Stomach (tissue), 9 donors: Measurements from ENCODE around the gene TRIM17. TPM values are rescaled to one million over a fixed set of nuclear protein-coding genes. Genes with fewer than 3 reads are reported as not detected.

Experiments used
- DNase-seq, 2 donors: peaks; one replicate each; pipeline versions ENCODE4 v3.0.0 to v3.0.0-alpha.2; 2013 to 2019
- H3K27ac ChIP-seq, 5 donors: fragments of 200-600 bp in 4 of 5; sonication (generic) in 4 of 5; one replicate each; pipeline ENCODE4 v1.5.1; 2013 to 2019; ENCODE audit warnings: mild to moderate bottlenecking in 1 of 5, moderate library complexity in 1 of 5
- H3K27me3 ChIP-seq, 3 donors: fragments of 200-600 bp; sonication (generic); one replicate each; pipeline ENCODE4 v1.5.1; 2017 to 2019; ENCODE audit warnings: mixed run types in 1 of 3
- H3K36me3 ChIP-seq, 4 donors: fragments of 200-600 bp; sonication (generic); 1 replicate in 3 of 4; 2 replicates in 1 of 4; pipeline ENCODE4 v1.5.1; 2016 to 2019
- H3K4me1 ChIP-seq, 4 donors: fragments of 200-600 bp; sonication (generic); one replicate each; pipeline ENCODE4 v1.5.1; 2016 to 2019
- H3K4me3 ChIP-seq, 4 donors: fragments of 200-600 bp; sonication (generic) in 3 of 4; one replicate each; pipeline ENCODE4 v1.5.1; 2016 to 2019; ENCODE audit warnings: mild to moderate bottlenecking in 1 of 4
- H3K9me3 ChIP-seq, 4 donors: fragments of 200-600 bp; sonication (generic); one replicate each; pipeline ENCODE4 v1.5.1; 2016 to 2019
- EP300 ChIP-seq: sonication (generic); formaldehyde crosslinking; IDR thresholded peaks from one replicate; pipeline ENCODE4 v1.6.1; 2017; ENCODE audit warnings: antibody characterized with exemption
- POLR2A ChIP-seq, 4 donors: fragments of 450-650 bp; IDR thresholded peaks; one replicate each; pipeline ENCODE4 v1.6.1; 2016; ENCODE audit warnings: antibody characterized with exemption in 4 of 4, control low read depth in 2 of 4, mild to moderate bottlenecking in 1 of 4, moderate library complexity in 1 of 4
- POLR2AphosphoS5 ChIP-seq, 3 donors: sonication (generic); formaldehyde crosslinking; IDR thresholded peaks; one replicate each; pipeline ENCODE4 v1.6.1; 2016; ENCODE audit warnings: antibody characterized with exemption in 3 of 3
- WGBS, 5 donors: extraction: QIAGEN DNeasy Blood & Tissue Kit in 3 of 5; methylation state at CpG; one replicate each; pipeline versions ENCODE4 v1.1.5 to v1.1.7; 2013 to 2018; 5-methylcytosine and 5-hydroxymethylcytosine counted together
- intact Hi-C: fragments of 100-400 bp; cut with DNase I; formaldehyde crosslinking; loops from one replicate; pipeline ENCODE4 v1.15.1; 2023; ENCODE audit warnings: low total_unique reads
- polyA plus RNA-seq, 3 donors: library from polyadenylated mRNA; stranded (reverse); fragments of 200-250 nt; gene quantifications; one replicate each; pipeline ENCODE4 v1.2.3, GENCODE V29; 2013
- total RNA-seq, 5 donors: library from RNA; depleted of rRNA; stranded (reverse); fragments of >200 nt; gene quantifications; one replicate each; pipeline versions ENCODE4 v1.1.0 to v1.2.3, GENCODE V29; 2014 to 2016
- TF ChIP-seq, protein P1 (sequence below), 7 experiments: fragments of 450-650 bp in 4 of 7; fragments of 200-600 bp in 3 of 7; sonication (generic) in 3 of 7; IDR thresholded peaks; one replicate each; pipeline ENCODE4 v1.5.1; 2016 to 2019; ENCODE audit warnings: antibody characterized with exemption in 7 of 7, control low read depth in 2 of 7, mild to moderate bottlenecking in 1 of 7
- donor health status: healthy with polysubstance abuse.
- donor health status: Bipolar disorder and iron deficiency.
- donor health status: healthy.

The TRIM17 gene
- total and polyA plus RNA-seq, 8 donors, result 1.2 to 6.2 (median 1.8) TPM; not detected in 3

DNA sequence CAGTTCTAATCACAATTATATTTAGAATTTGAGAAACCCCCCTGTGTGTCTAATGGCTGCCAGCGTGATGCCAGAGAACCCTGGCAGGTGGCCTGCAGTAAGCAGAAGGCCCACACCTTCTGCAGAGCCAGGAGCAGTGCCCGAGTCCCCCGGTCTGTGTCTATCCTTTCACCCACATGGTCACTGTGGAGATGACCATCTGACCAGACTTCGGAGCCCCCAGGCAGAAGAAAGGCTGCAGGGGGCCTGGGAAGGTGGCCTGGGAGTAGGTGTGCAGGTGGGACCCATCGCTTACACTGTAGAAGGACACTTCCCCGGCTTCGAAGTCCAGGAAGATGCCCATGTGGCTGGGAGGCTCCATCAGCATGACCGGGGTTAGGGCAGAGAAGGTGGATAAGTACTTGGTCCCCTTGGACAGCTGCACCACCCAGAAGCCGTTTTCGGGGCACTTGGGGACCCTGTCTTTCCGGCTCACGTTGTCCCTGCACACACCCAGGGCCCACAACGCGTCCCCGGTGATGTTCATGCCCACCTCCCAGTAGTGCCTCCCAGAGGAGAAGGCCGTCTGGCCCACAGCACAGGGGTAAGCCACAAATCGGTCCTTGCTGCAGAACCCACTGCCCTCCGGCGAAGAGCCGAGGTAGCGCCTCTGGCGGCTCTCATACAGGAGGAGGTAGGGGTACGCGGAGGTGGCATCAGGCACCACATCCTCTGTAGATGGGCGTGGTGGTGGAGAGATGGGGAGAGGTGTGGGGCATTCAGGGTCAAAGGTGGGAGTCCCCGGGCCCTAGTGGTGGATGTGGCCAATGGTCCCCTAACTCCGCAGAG, 8.4 kb downstream of the TRIM17 start:
- no peaks in the 10 kb centered on the region for H3K9me3 ChIP-seq
- H3K36me3 ChIP-seq, result peaks cover 0 to 26% (median 11%) of the 10 kb centered on the region in 4 donors
- H3K27me3 ChIP-seq, result no peaks in the 10 kb centered on the region
- peak overlapping the region in 1 of 4 donors; percentile 79 for H3K4me3 ChIP-seq
- intact Hi-C loops, result no loop called here
- peaks cover 17 to 50% (median 46%) of the 10 kb centered on the region in 4 donors for H3K4me1 ChIP-seq
- 91 to 96% (median 95%) methylated on average over 17 to 27 of the region's 27 CpGs for WGBS, 5 donors
- no peak for TF ChIP-seq EP300
- TF ChIP-seq, protein P1, sequence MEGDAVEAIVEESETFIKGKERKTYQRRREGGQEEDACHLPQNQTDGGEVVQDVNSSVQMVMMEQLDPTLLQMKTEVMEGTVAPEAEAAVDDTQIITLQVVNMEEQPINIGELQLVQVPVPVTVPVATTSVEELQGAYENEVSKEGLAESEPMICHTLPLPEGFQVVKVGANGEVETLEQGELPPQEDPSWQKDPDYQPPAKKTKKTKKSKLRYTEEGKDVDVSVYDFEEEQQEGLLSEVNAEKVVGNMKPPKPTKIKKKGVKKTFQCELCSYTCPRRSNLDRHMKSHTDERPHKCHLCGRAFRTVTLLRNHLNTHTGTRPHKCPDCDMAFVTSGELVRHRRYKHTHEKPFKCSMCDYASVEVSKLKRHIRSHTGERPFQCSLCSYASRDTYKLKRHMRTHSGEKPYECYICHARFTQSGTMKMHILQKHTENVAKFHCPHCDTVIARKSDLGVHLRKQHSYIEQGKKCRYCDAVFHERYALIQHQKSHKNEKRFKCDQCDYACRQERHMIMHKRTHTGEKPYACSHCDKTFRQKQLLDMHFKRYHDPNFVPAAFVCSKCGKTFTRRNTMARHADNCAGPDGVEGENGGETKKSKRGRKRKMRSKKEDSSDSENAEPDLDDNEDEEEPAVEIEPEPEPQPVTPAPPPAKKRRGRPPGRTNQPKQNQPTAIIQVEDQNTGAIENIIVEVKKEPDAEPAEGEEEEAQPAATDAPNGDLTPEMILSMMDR (IDR thresholded peaks at IDR 0.05), result no peak
- TF ChIP-seq POLR2AphosphoS5 (IDR thresholded peaks at IDR 0.05), result no peak
- TF ChIP-seq POLR2A (IDR thresholded peaks at IDR 0.05), result no peak
- peak overlapping the region in 1 of 5 donors; percentile 88 for H3K27ac ChIP-seq
- peak in 1 of 2 donors; percentile 2 for DNase-seq

DNA sequence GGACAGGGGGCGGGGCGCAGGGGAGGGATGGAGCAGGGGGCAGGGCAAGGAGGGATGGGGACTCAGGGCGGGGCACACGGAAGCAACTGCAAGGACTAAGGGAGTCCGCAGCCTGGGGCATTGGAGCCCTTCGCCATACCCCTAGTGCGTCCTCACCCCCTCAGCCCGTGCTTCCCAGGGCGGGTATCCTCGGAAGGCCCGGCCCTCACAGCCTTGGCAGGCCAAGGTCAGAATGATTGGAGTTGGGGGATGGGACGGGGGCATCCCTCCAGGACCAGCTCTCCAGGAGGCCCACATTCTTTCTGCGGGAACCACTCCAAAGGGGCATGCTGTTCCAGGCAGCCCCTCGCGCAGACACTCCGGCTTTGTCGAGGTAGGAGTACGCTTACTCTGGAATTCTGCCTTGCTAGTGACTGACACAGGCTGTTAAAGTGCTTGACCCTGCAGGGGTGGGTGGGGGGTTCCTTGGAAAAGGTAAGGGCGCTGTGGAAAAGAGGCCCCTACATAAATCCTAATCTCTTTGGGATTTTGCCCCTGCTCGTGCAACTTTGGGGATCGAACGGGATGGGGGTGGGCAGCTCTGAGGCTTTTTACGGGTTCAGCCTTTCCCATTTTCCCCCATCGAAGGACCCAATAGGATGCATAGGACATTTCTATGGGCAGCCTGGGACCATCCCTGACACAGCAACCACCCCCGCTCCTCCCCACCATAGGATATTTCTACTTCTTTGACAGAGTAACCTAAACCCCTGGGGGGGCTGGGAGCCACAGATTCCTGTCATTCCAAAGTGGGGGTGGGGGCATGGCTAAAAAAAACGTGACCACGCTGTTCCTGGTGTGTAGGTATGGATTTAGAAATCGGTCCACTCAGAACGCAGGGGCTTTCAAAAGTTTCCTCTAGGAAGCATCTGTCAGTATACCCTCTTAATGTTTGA, 9.3 kb downstream of the TRIM17 start:
- intact Hi-C loops, result no loop called here

DNA sequence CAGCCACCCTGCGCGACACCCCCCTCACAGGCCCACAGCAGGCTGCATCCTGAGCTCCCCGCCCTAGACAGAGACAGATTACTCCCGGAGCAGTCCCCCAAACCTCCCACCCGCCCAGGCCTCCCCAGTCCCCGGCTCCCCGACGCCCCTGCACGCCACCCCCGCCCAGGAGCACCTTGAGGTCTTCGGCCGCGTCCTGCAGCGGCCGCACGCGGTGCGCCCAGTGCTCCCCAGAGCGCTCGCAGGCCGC, 10.8 kb downstream of the TRIM17 start:
- Histone ChIP-seq H3K36me3 (peaks cover 4 to 40% (median 25%) of the 10 kb centered on the region in 4 donors), H3K27ac (peak overlapping the region; percentile 77 to 96 (median 86)), H3K9me3 (no peaks in the 10 kb centered on the region), H3K4me1 (peaks cover 17 to 67% (median 53%) of the 10 kb centered on the region in 4 donors), H3K27me3 (no peaks in the 10 kb centered on the region), H3K4me3 (peak overlapping the region; percentile 65 to 81 (median 78))
- TF ChIP-seq, protein P1 (IDR thresholded peaks at IDR 0.05), result no peak
- no peak for TF ChIP-seq EP300
- no peak for TF ChIP-seq POLR2A (IDR thresholded peaks at IDR 0.05)
- no peak for TF ChIP-seq POLR2AphosphoS5 (IDR thresholded peaks at IDR 0.05)
- DNase-seq, result no peak
- WGBS, 5 donors, result 0 to 3% (median 1%) methylated on average over 11 to 21 of the region's 21 CpGs
- intact Hi-C loops, result no loop called here

More for the DNA sequence above, 9.3 kb downstream of the TRIM17 start:
- H3K9me3 ChIP-seq, result no peaks in the 10 kb centered on the region
- peak overlapping the region; percentile 65 to 81 (median 78) for H3K4me3 ChIP-seq
- H3K36me3 ChIP-seq, result peaks cover 4 to 35% (median 15%) of the 10 kb centered on the region in 4 donors
- H3K4me1 ChIP-seq, result peaks cover 17 to 58% (median 52%) of the 10 kb centered on the region in 4 donors
- WGBS, 5 donors, result 21 to 29% (median 23%) methylated on average over 26 to 29 of the region's 29 CpGs
- H3K27me3 ChIP-seq, result no peaks in the 10 kb centered on the region
- no peak for DNase-seq
- no peak for TF ChIP-seq POLR2AphosphoS5 (IDR thresholded peaks at IDR 0.05)
- TF ChIP-seq, protein P1 (IDR thresholded peaks at IDR 0.05), result no peak
- peak overlapping the region; percentile 59 to 96 (median 86) for H3K27ac ChIP-seq
